A549 treated with Hydrocortisone at 1 μM for 4 hours (cell line): ENCODE measurements around the gene SEMA4B. TPM values are rescaled to one million over a fixed set of nuclear protein-coding genes. Genes with fewer than 3 reads are reported as not detected.

ENCODE experiments used
- total RNA-seq: library from RNA; stranded (reverse); fragments of 200-300 nt; extraction: Qiagen RNA extraction; gene quantifications from 5 replicates; pipeline ENCODE4 v1.2.3, GENCODE V29; 2022

The SEMA4B gene
- 53.5 to 83.4 TPM (median 76.9 TPM) in 5 replicates for total RNA-seq

GRCh38 chr15:90201130-90201943 lies at the start of gene SEMA4B:
TSS of gene SEMA4B (plus strand) at chr15:90201330. CDS start at chr15:90201579, 249 bp downstream.

GRCh38 chr15:90233387-90234095 lies 32.4 kb downstream of the SEMA4B start, which contains the start of gene CIB1:
TSS of gene CIB1 (minus strand) at chr15:90233941. CDS start at chr15:90233885, 56 bp downstream.

GRCh38 chr15:90234096-90234988 lies 33.2 kb downstream of the SEMA4B start, which contains the start of gene GDPGP1:
TSS of gene GDPGP1 (plus strand) at chr15:90234209. CDS start at chr15:90240909, 6,700 bp downstream.

GRCh38 chr15:90249203-90249863 lies 48.2 kb downstream of the SEMA4B start, which contains the start of gene TTLL13:
TSS of gene TTLL13 (plus strand) at chr15:90249556. CDS start at chr15:90250631, 1,075 bp downstream.

GRCh38 chr15:90265271-90266060 lies 64.3 kb downstream of the SEMA4B start, which contains the start of gene NGRN:
TSS of gene NGRN (plus strand) at chr15:90265672. CDS start at chr15:90265713, 41 bp downstream.

Other genes with a start within 250 kb of the SEMA4B start
- gene ZNF710, start 200.0 kb upstream of the SEMA4B start, total RNA-seq, result 12.8 to 16.9 TPM (median 15.6 TPM) in 5 replicates
- gene IDH2, start 98.9 kb upstream of the SEMA4B start, total RNA-seq, result 38.9 to 49.7 TPM (median 43.5 TPM) in 5 replicates
- 169 to 219 TPM (median 213 TPM) in 5 replicates for gene CIB1, start 32.6 kb downstream of the SEMA4B start, total RNA-seq
- gene GDPGP1, start 32.9 kb downstream of the SEMA4B start, total RNA-seq, result 3.8 to 6.2 TPM (median 4.3 TPM) in 5 replicates
- 0.03 to 0.18 TPM (median 0.14 TPM) in 5 replicates for gene TTLL13, start 48.2 kb downstream of the SEMA4B start, total RNA-seq
- gene NGRN, start 64.3 kb downstream of the SEMA4B start, total RNA-seq, result 102 to 115 TPM (median 109 TPM) in 5 replicates
- 0.76 to 1.9 TPM (median 0.99 TPM) in 5 replicates for gene ZNF774, start 151.0 kb downstream of the SEMA4B start, total RNA-seq
- 157 to 308 TPM (median 174 TPM) in 5 replicates for gene IQGAP1, start 186.9 kb downstream of the SEMA4B start, total RNA-seq